ENCODE results near the gene UBE2B.
"Not testable (repeated sequence)": the region's sequence is repeated elsewhere in the genome, so short reads cannot be mapped to it uniquely, and the experiment has no call there.

UBE2B gene

GRCh38 chr5:134403951-134404350 is 32.6 kb downstream of the UBE2B start:
- DNase-seq, result no peak

DNA sequence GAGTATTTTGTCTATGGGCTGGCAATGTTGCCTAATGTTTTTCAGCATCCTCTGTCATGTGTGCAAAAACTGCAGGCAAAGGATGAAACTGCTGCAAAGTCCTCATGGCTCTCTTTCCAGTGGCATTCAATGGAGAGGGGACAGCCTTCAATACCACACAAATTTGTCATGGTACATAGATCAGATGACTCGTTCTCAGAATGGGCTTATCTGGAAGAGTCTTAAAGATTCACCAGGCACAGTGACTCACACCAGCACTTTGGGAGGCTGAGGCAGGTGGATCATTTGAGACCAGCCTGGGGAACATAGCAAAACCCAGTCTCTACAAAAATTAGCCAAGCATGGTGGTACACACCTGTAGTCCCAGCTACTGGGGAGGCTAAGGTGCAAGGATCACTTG is 35.0 kb downstream of the UBE2B start:
- no peak for DNase-seq

- DNase-seq, result no peak
Observed at GRCh38 chr5:134409321-134409720, 38.0 kb downstream of the UBE2B start.

GRCh38 chr5:134410822-134411221 is 39.5 kb downstream of the UBE2B start:
- DNase-seq, result no peak

GRCh38 chr5:134411228-134411545 is 39.8 kb downstream of the UBE2B start:
- DNase-seq, result no peak

- peak; percentile 80 to 89 for DNase-seq
Observed at GRCh38 chr5:134411546-134412266, 40.3 kb downstream of the UBE2B start, which contains the start of gene CDKN2AIPNL. CDKN2AIPNL (minus strand) TSS chr5:134411881; CDS start chr5:134411854, 27 bp downstream.

DNA sequence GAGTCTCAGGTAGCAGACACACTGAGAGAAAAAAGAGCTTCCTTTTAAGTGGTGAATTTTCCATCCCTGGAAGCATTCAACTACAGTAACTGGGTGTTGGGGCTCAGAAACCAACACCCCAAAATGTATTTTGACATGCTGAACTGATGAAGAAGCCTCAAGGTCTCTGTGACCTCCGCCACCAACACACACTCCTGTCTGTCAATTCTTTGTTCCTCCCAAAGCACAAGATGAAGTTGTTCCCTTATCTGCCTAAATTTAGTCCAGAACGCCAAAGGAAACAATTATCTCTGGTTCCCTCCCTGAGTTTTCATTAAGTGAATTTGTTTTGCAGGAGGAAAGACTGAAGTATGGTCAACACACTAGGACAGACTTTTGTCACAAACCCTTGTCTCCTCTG is 41.7 kb downstream of the UBE2B start:
- DNase-seq, result no peak

DNA sequence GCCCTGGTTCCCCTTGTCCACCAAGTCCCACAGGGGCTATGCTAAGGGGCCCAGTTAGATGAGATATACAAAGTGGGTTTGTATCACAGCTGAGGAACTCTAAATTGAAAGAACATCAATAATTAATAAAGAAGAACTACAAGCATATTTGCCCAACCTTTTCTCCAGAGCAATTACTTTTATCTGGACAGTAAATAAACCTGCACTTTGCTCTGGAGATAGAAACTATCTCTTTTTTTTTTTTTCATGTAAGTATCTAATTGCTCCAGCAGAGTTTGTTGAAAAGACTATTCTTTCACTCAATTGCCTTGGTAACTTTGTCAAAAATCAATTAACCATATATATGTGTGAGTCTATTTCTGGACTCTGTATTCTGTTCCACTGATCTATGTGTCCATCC is 46.3 kb downstream of the UBE2B start:
- no peak for DNase-seq

DNA sequence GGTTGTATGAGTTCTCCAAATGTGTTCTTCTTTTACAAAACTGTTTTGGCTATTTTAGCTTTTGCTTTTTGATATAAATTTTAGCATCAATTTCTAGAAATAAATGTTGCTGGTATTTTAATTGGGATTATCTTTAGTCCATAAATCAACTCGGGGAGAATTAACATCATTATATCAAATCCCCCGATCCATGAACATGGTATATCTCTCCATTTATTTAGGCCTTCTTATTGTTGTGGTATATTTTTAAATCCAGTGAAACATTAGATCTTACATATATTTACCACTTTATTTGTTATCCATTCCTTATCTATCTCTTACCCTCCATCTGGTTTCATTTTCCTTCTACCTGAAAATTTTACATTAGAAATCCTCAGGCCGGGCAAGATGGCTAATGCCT is 47.6 kb downstream of the UBE2B start:
- DNase-seq, result no peak

DNA sequence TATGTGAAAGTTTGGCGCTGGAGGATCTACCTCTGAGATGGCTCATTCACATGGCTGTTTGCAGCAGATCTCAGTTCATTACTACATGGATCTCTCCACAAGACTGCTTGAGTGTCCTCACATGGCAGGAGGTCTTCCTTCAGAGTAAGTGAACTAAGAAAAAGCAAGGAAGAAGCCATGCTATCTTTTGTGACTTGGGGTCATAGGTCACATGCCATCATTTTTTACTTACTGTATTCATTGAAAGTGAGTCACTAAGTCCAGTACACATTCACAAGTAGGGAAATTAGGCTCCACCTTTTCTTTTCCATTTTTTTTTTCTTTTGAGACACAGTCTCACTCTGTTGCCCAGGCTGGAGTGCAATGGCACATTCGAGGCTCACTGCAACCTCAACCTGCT is 49.0 kb downstream of the UBE2B start:
- DNase-seq, result no peak

- not testable (repeated sequence) for DNase-seq
Observed at GRCh38 chr5:134421038-134421437, 49.7 kb downstream of the UBE2B start.

DNA sequence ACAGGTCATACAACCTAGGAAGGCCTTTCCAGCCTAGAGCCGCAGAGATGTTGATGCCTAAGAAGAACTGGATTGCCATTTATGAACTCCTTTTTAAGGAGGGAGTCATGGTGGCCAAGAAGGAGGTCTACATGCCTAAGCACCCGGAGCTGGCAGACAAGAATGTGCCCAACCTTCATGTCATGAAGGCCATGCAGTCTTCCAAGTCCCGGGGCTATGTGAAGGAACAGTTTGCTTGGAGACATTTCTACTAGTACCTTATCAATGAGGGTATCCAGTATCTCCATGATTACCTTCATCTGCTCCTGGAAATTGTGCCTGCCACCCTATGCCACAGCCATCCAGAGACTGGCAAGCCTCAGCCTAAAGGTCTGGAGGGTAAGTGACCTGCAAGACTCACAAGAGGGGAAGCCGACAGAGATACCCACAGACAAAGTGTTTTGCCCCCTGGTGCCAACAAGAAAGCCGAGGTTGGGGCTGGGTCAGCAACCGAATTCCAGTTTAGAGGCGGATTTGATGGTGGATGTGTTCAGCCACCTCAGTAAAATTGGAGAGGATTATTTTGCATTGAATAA is 51.5 kb downstream of the UBE2B start:
- no peak for DNase-seq

GRCh38 chr5:134423376-134423775 is 52.0 kb downstream of the UBE2B start:
- no peak for DNase-seq

GRCh38 chr5:134426361-134426760 is 55.0 kb downstream of the UBE2B start:
- no peak for DNase-seq

GRCh38 chr5:134427540-134428041 is 56.2 kb downstream of the UBE2B start:
- DNase-seq, result no peak

DNA sequence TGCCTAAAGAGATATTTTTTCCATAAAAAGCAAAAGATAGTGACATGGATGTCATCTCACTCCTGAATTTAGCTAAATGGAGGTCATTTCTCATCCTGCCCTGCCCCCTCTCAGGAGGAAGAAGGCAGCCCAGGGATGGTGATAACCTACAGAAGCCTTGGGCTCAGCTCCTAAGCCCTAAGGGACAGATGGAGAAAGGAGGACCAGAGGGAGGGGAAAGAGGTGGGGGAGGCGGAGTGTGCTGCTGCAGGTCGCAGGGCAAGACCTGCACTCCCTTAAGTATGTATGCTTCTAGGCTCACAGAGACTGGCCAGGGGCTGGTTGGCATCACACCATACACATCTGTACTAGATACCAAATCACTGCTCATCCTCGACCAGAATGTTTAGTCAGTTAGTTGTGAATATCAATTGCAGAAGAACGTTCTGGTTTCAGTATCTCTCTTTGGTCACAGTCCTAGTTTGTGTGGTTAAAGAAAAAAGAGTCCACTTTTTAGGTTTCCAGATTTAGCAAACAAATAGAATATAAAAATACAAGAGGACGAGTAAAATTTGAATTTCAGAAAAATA is 58.7 kb downstream of the UBE2B start:
- no peak for DNase-seq

- DNase-seq, result no peak
Observed at GRCh38 chr5:134432174-134432573, 60.8 kb downstream of the UBE2B start.

- DNase-seq, result no peak
Observed at GRCh38 chr5:134432677-134433359, 61.4 kb downstream of the UBE2B start.

- DNase-seq, result peak in 1 of 2 donors; percentile 19
Observed at GRCh38 chr5:134435560-134435959, 64.2 kb downstream of the UBE2B start.

- peak in 1 of 2 donors; percentile 42 for DNase-seq
Observed at GRCh38 chr5:134436523-134437339, 65.4 kb downstream of the UBE2B start.

- no peak for DNase-seq
Observed at GRCh38 chr5:134437340-134437846, 66.0 kb downstream of the UBE2B start.

DNA sequence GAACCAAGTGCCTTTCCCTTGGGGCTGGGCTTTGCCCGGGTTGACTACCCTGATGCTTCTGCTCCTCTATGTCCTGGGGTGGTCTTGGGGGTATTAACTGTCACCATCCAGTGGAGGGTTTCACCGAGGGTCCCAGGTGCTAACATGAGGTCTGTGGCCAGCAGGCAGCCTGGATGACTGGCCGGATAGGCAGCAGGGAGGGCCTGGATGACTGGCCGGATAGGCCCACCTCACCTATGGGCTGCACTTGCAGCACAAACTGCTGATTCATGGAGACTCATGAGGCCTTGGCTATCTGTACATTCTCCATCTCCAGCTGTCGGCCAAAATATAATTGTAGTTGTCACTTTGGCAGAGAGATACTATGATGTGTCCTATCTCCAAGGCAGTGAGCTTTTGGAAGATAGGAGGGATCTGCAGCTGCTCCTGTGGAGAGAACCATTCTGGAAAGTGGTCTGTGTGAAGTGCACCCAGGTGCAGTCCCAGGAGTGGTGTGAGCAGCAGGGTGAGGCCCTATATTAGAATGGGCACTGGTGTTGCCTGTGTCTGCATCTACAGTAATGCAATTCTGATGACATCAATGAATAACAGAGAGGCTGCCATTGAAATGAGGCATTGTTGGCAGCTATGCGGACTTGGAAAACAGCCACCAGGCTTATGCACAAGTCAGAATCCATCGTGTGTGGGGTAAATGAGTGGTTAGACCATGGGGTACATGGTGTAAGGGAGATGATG is 66.6 kb downstream of the UBE2B start:
- DNase-seq, result no peak

Data from stimulated activated CD4-positive, alpha-beta T cell treated with anti-CD3 and anti-CD28 coated beads, Interleukin-2, amount 100 ng/mL, for 48 hours (primary cell).